Prostate gland (tissue), 2 donors: ENCODE results near the gene ELMO3. TPM values are rescaled to one million over a fixed set of nuclear protein-coding genes. Genes with fewer than 3 reads are reported as not detected.

Experiments used
- DNase-seq: peaks from one replicate; pipeline ENCODE4 v3.0.0-alpha.2; 2019; ENCODE audit warnings: low spot score
- H3K27ac ChIP-seq, 2 donors: fragments of 200-600 bp; sonication (generic); 2 replicates each; pipeline ENCODE4 v1.5.1; 2017 to 2019
- H3K27me3 ChIP-seq: fragments of 200-600 bp; sonication (generic); replicated peaks from 2 replicates; pipeline ENCODE4 v1.5.1; 2019; ENCODE audit not compliant: insufficient read depth
- H3K36me3 ChIP-seq, 2 donors: fragments of 200-600 bp; sonication (generic); 1 replicate in 1 of 2; 2 replicates in 1 of 2; pipeline versions ENCODE4 v1.5.1 to v1.8.1; 2017 to 2019
- H3K4me1 ChIP-seq: fragments of 200-600 bp; sonication (generic); replicated peaks from 2 replicates; pipeline ENCODE4 v1.5.1; 2019
- H3K4me3 ChIP-seq, 2 donors: fragments of 200-600 bp; sonication (generic); 2 replicates each; pipeline ENCODE4 v1.5.1; 2017 to 2019
- H3K9me3 ChIP-seq: fragments of 200-600 bp; sonication (generic); 2 replicates; pipeline ENCODE4 v1.5.1; 2017
- POLR2A ChIP-seq: fragments of 450-650 bp; IDR thresholded peaks from one replicate; pipeline ENCODE4 v1.6.1; 2016; ENCODE audit warnings: antibody characterized with exemption, mild to moderate bottlenecking
- POLR2AphosphoS5 ChIP-seq: sonication (generic); formaldehyde crosslinking; IDR thresholded peaks from one replicate; pipeline ENCODE4 v1.6.1; 2017; ENCODE audit warnings: antibody characterized with exemption
- WGBS: methylation state at CpG from one replicate; pipeline ENCODE4 v1.1.5; 2018; 5-methylcytosine and 5-hydroxymethylcytosine counted together
- intact Hi-C: fragments of 100-400 bp; cut with DNase I; formaldehyde crosslinking; loops from one replicate; pipeline ENCODE4 v1.14.2; 2022
- total RNA-seq, 2 donors: library from RNA; depleted of rRNA; stranded (reverse); fragments of >200 nt; gene quantifications; one replicate each; pipeline ENCODE4 v1.1.0, GENCODE V29; 2016
- TF ChIP-seq, protein P1 (sequence below), 4 experiments: fragments of 200-600 bp in 2 of 4; fragments of 450-650 bp in 2 of 4; sonication (generic) in 2 of 4; IDR thresholded peaks; 1 replicate in 3 of 4; 2 replicates in 1 of 4; pipeline ENCODE4 v1.5.1; 2016 to 2019; ENCODE audit warnings: antibody characterized with exemption in 4 of 4, mild to moderate bottlenecking in 2 of 4, moderate library complexity in 2 of 4

The ELMO3 gene
- total RNA-seq, 2 donors from 2014 or later = 24.8 to 36.7 TPM

DNA sequence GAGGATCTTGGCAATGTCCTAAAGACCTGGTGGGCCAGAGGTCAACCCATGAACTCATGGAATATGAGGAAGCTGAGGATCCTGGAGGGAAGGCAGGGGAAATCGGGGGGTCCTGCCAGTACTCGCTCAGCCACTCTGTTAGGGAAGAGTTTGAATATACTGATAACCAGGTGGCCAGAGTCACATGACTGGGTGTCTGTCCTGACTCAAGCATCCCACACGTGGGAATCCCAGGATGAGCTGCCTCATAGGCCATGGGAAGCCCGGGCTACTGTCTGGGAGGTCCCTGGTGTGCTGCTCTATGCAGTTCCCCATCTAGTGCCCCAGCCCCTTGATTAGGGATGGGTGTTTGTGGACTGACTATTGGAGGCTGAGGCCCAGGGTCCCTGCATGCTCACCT lies 10.6 kb upstream of the ELMO3 start:
- TF ChIP-seq, protein P1, sequence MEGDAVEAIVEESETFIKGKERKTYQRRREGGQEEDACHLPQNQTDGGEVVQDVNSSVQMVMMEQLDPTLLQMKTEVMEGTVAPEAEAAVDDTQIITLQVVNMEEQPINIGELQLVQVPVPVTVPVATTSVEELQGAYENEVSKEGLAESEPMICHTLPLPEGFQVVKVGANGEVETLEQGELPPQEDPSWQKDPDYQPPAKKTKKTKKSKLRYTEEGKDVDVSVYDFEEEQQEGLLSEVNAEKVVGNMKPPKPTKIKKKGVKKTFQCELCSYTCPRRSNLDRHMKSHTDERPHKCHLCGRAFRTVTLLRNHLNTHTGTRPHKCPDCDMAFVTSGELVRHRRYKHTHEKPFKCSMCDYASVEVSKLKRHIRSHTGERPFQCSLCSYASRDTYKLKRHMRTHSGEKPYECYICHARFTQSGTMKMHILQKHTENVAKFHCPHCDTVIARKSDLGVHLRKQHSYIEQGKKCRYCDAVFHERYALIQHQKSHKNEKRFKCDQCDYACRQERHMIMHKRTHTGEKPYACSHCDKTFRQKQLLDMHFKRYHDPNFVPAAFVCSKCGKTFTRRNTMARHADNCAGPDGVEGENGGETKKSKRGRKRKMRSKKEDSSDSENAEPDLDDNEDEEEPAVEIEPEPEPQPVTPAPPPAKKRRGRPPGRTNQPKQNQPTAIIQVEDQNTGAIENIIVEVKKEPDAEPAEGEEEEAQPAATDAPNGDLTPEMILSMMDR (IDR thresholded peaks at IDR 0.05) = no peak
- no peak for TF ChIP-seq POLR2AphosphoS5
- TF ChIP-seq POLR2A = no peak
- no peak for DNase-seq
- Histone ChIP-seq H3K36me3 (no peaks in the 10 kb centered on the region), H3K27me3 (no peaks in the 10 kb centered on the region), H3K4me3 (no peak overlapping the region), H3K27ac (no peak overlapping the region), H3K4me1 (peaks cover 27% of the 10 kb centered on the region), H3K9me3 (no peaks in the 10 kb centered on the region)
- intact Hi-C loops = no loop called here
- WGBS = 84% methylated on average over 4 of the region's 4 CpGs

DNA sequence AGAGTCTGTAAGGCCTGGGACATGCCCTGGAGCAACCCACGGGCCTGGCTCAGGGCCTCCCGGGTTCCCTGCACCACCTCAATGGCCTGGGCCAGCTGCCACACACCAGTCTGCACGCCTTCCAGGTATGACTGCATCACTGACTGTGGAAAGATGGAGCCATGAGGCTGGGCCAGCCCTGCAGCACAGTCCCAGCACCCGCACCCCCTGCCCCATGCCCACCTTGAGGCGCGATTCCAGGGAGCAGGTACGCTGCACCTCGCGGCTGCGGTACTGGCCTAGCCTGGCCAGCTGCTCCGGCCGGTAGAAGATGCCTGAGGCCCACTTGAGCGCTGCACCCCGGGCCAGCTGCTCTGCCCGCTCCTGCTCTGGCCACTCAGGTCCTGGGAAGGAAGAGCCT lies 10.1 kb upstream of the ELMO3 start:
- no peak for DNase-seq
- H3K27me3 ChIP-seq = no peaks in the 10 kb centered on the region

DNA sequence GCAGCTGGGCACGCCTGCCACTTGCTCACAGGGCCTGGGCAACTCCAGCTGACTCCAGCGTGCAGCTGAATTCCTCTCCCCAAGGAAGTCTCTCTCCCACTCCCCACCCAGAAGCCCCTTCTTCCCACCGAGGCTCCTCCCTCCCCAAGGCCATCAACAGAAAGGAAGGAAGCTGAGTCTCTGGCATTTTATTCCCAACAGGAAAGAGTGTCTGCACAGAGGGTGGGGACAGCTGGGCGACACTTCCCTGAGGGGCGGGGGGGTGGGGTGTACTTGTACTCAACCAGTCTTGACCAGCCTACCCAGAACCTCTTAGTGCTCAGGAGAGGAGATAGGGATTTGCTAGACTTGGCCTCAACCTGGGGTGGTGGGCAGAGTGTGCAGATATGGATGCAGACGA lies 8.9 kb upstream of the ELMO3 start, which contains the start of gene EXOC3L1:
Gene EXOC3L1, minus strand, starts transcription at position 96 of the 400 bp plus-strand sequence. CDS start 460 bp downstream, outside the sequence.
- 37% methylated on average over 6 of the region's 6 CpGs for WGBS
- intact Hi-C loops = no loop called here
- TF ChIP-seq POLR2AphosphoS5 = no peak
- TF ChIP-seq, protein P1 (IDR thresholded peaks at IDR 0.05) = no peak
- Histone ChIP-seq H3K4me3 (no peak within 1 kb of the TSS), H3K9me3 (no peaks in the 10 kb centered on the region), H3K36me3 (peaks cover 0 to 8% of the 10 kb centered on the region in 2 donors), H3K27me3 (no peaks in the 10 kb centered on the region), H3K27ac (no peak within 1 kb of the TSS), H3K4me1 (peaks cover 23% of the 10 kb centered on the region)
- no peak for DNase-seq

More for the DNA sequence above, 10.1 kb upstream of the ELMO3 start:
- Histone ChIP-seq H3K4me1 (peaks cover 32% of the 10 kb centered on the region), H3K4me3 (no peak overlapping the region), H3K36me3 (no peaks in the 10 kb centered on the region), H3K9me3 (no peaks in the 10 kb centered on the region), H3K27ac (no peak overlapping the region)
- intact Hi-C loops = no loop called here
- WGBS = 92% methylated on average over 14 of the region's 15 CpGs
- no peak for TF ChIP-seq POLR2A
- TF ChIP-seq, protein P1 (IDR thresholded peaks at IDR 0.05) = no peak
- no peak for TF ChIP-seq POLR2AphosphoS5

DNA sequence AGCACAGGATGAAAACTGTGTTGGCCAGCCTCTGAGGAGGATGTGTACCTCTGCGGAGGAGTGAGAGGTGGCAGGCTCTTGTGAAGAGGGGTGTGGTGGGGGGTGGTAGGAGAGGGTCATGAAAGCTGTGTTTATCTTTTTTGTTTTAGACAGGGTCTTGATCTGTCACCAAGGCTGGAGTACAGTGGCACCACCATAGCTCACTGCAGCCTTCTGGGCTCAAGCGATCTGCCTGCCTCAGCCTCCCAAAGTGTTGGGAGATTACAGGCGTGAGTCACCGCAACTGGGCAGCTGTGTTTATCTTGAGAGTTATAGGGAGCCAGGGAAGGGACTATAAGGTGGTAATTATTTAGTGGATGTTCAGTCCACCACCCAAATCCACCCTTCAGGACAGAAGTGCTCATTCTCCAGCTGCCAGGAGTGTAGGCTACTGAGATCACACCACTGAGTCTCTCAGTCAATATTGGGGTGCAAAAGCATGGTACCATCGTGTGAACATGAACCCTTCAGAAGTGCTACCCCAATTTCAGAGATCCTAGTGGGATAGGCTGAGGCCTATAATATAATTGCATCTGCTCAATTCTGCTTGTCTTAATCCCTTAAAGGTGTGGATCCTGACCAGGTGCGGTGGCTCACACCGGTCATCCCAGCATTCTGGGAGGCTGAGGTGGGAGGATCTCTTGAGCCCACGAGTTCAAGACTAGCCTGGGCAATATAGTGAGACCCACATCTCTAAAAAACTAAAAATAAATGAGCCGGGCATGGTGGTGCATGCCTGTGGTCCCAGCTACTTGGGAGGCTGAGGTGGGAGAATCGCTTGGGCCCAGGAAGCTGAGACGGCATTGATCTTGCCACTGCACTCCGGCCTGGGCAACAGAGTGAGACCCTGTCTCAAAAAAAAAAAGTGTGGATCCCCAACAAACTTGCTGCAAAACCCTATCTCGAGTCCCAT lies 8.2 kb upstream of the ELMO3 start:
- Histone ChIP-seq H3K36me3 (peaks cover 6 to 15% of the 10 kb centered on the region in 2 donors), H3K27ac (no peak overlapping the region), H3K4me3 (no peak overlapping the region), H3K4me1 (peaks cover 18% of the 10 kb centered on the region), H3K9me3 (no peaks in the 10 kb centered on the region), H3K27me3 (no peaks in the 10 kb centered on the region)
- DNase-seq = no peak
- intact Hi-C loops = no loop called here
- WGBS = 75% methylated on average over 13 of the region's 13 CpGs
- TF ChIP-seq POLR2AphosphoS5 (no peak), POLR2A (no peak)
- TF ChIP-seq, protein P1 (IDR thresholded peaks at IDR 0.05) = no peak
